ENCODE results near the gene TPM2. TPM values are rescaled to one million over a fixed set of nuclear protein-coding genes. Genes with fewer than 3 reads are reported as not detected.
A peak's percentile ranks its signal among the peaks of the same experiment; 100 is the strongest.

Gene TPM2
- 142 TPM for polyA plus RNA-seq (2012; ENCODE audit: low read depth, missing spikeins)

- FAIRE-seq (no peak), DNase-seq (ENCODE audit: insufficient read length, low spot score) (peak; percentile 53)
- 0 out of 2 replicates have a peak, but pooled peaks have one; percentile 48 for TF ChIP-seq POLR2AphosphoS5 (IDR thresholded peaks at IDR 0.05; ENCODE audit: low read depth, low read length)
- TF ChIP-seq PAX5 (IDR thresholded peaks at IDR 0.05; ENCODE audit: insufficient read depth, low read length, severe bottlenecking) = no peak
- peak; percentile 44; the same call in 1 of the 2 replicates for TF ChIP-seq POLR2A (IDR thresholded peaks at IDR 0.05; ENCODE audit: low read depth, low read length)
- TF ChIP-seq TAF1 (IDR thresholded peaks at IDR 0.05; ENCODE audit: low read depth, low read length) = no peak
- no peak for TF ChIP-seq SPI1 (IDR thresholded peaks at IDR 0.05; ENCODE audit: low read depth, low read length)
- TF ChIP-seq POU2F2 (IDR thresholded peaks at IDR 0.05; ENCODE audit: low read depth, low read length) = no peak
These were observed at the start of gene TPM2 for GRCh38 chr9:35689542-35690293. Gene TPM2, minus strand, starts transcription at chr9:35689925. Its CDS starts 108 bp downstream, at chr9:35689817.

GRCh38 chr9:35738924-35739323, 49.2 kb upstream of the TPM2 start:
- no peak; the same call in 1 of the 2 replicates for TF ChIP-seq POLR2AphosphoS5 (IDR thresholded peaks at IDR 0.05; ENCODE audit: low read depth, low read length)
- TF ChIP-seq POLR2A (IDR thresholded peaks at IDR 0.05; ENCODE audit: low read depth, low read length) = no peak
- no peak for TF ChIP-seq TAF1 (IDR thresholded peaks at IDR 0.05; ENCODE audit: low read depth, low read length)
- TF ChIP-seq SPI1 (IDR thresholded peaks at IDR 0.05; ENCODE audit: low read depth, low read length) = no peak
- no peak for TF ChIP-seq PAX5 (IDR thresholded peaks at IDR 0.05; ENCODE audit: insufficient read depth, low read length, severe bottlenecking)
- no peak for TF ChIP-seq POU2F2 (IDR thresholded peaks at IDR 0.05; ENCODE audit: low read depth, low read length)
- DNase-seq (ENCODE audit: insufficient read length, low spot score) (no peak), FAIRE-seq (no peak)

GRCh38 chr9:35738186-35738585, 48.5 kb upstream of the TPM2 start:
- DNase-seq (ENCODE audit: insufficient read length, low spot score) (no peak), FAIRE-seq (no peak)
- TF ChIP-seq POLR2A (IDR thresholded peaks at IDR 0.05; ENCODE audit: low read depth, low read length) (no peak), POLR2AphosphoS5 (IDR thresholded peaks at IDR 0.05; ENCODE audit: low read depth, low read length) (no peak), TAF1 (IDR thresholded peaks at IDR 0.05; ENCODE audit: low read depth, low read length) (no peak), POU2F2 (IDR thresholded peaks at IDR 0.05; ENCODE audit: low read depth, low read length) (no peak), PAX5 (IDR thresholded peaks at IDR 0.05; ENCODE audit: insufficient read depth, low read length, severe bottlenecking) (no peak), SPI1 (IDR thresholded peaks at IDR 0.05; ENCODE audit: low read depth, low read length) (no peak)

- TF ChIP-seq PAX5 (IDR thresholded peaks at IDR 0.05; ENCODE audit: insufficient read depth, low read length, severe bottlenecking) (no peak), POLR2AphosphoS5 (IDR thresholded peaks at IDR 0.05; ENCODE audit: low read depth, low read length) (no peak), SPI1 (IDR thresholded peaks at IDR 0.05; ENCODE audit: low read depth, low read length) (no peak), POLR2A (IDR thresholded peaks at IDR 0.05; ENCODE audit: low read depth, low read length) (no peak), POU2F2 (IDR thresholded peaks at IDR 0.05; ENCODE audit: low read depth, low read length) (no peak), TAF1 (IDR thresholded peaks at IDR 0.05; ENCODE audit: low read depth, low read length) (no peak)
- no peak for FAIRE-seq
- no peak for DNase-seq (ENCODE audit: insufficient read length, low spot score)
These were observed 47.4 kb upstream of the TPM2 start for GRCh38 chr9:35737143-35737542.

GRCh38 chr9:35736201-35736633, 46.5 kb upstream of the TPM2 start:
- TF ChIP-seq POU2F2 (IDR thresholded peaks at IDR 0.05; ENCODE audit: low read depth, low read length) (no peak), TAF1 (IDR thresholded peaks at IDR 0.05; ENCODE audit: low read depth, low read length) (no peak), PAX5 (IDR thresholded peaks at IDR 0.05; ENCODE audit: insufficient read depth, low read length, severe bottlenecking) (no peak), SPI1 (IDR thresholded peaks at IDR 0.05; ENCODE audit: low read depth, low read length) (no peak), POLR2A (IDR thresholded peaks at IDR 0.05; ENCODE audit: low read depth, low read length) (no peak), POLR2AphosphoS5 (IDR thresholded peaks at IDR 0.05; ENCODE audit: low read depth, low read length) (no peak)
- DNase-seq (ENCODE audit: insufficient read length, low spot score) (no peak), FAIRE-seq (peak; percentile 89)

- TF ChIP-seq POLR2A (IDR thresholded peaks at IDR 0.05; ENCODE audit: low read depth, low read length) (no peak), TAF1 (IDR thresholded peaks at IDR 0.05; ENCODE audit: low read depth, low read length) (no peak), PAX5 (IDR thresholded peaks at IDR 0.05; ENCODE audit: insufficient read depth, low read length, severe bottlenecking) (no peak), POLR2AphosphoS5 (IDR thresholded peaks at IDR 0.05; ENCODE audit: low read depth, low read length) (no peak), SPI1 (IDR thresholded peaks at IDR 0.05; ENCODE audit: low read depth, low read length) (no peak), POU2F2 (IDR thresholded peaks at IDR 0.05; ENCODE audit: low read depth, low read length) (no peak)
- FAIRE-seq = no peak
- no peak for DNase-seq (ENCODE audit: insufficient read length, low spot score)
These were observed 44.4 kb upstream of the TPM2 start for GRCh38 chr9:35734096-35734495.

- DNase-seq (ENCODE audit: insufficient read length, low spot score) = no peak
- FAIRE-seq = peak; percentile 56
- TF ChIP-seq SPI1 (IDR thresholded peaks at IDR 0.05; ENCODE audit: low read depth, low read length) (peak; percentile 84), PAX5 (IDR thresholded peaks at IDR 0.05; ENCODE audit: insufficient read depth, low read length, severe bottlenecking) (no peak), POU2F2 (IDR thresholded peaks at IDR 0.05; ENCODE audit: low read depth, low read length) (no peak), POLR2AphosphoS5 (IDR thresholded peaks at IDR 0.05; ENCODE audit: low read depth, low read length) (no peak; the same call in 1 of the 2 replicates), POLR2A (IDR thresholded peaks at IDR 0.05; ENCODE audit: low read depth, low read length) (peak; percentile 16; the same call in 1 of the 2 replicates), TAF1 (IDR thresholded peaks at IDR 0.05; ENCODE audit: low read depth, low read length) (no peak)
These were observed 43.2 kb upstream of the TPM2 start for GRCh38 chr9:35732800-35733541.

GRCh38 chr9:35732185-35732799, 42.6 kb upstream of the TPM2 start, which contains the start of the genes CREB3 and TLN1:
Gene CREB3, plus strand, starts transcription at chr9:35732666. Its CDS starts 107 bp downstream, at chr9:35732773.
Gene TLN1, minus strand, starts transcription at chr9:35732195. Its CDS starts 6,501 bp downstream, at chr9:35725694.
- FAIRE-seq (peak; percentile 95), DNase-seq (ENCODE audit: insufficient read length, low spot score) (peak; percentile 92)
- TF ChIP-seq POLR2A (IDR thresholded peaks at IDR 0.05; ENCODE audit: low read depth, low read length) (peak; percentile 59; the same call in 1 of the 2 replicates), POLR2AphosphoS5 (IDR thresholded peaks at IDR 0.05; ENCODE audit: low read depth, low read length) (0 out of 2 replicates have a peak, but pooled peaks have one; percentile 28), PAX5 (IDR thresholded peaks at IDR 0.05; ENCODE audit: insufficient read depth, low read length, severe bottlenecking) (peak; percentile 32), POU2F2 (IDR thresholded peaks at IDR 0.05; ENCODE audit: low read depth, low read length) (peak; percentile 99), TAF1 (IDR thresholded peaks at IDR 0.05; ENCODE audit: low read depth, low read length) (peak; percentile 54; the same call in 1 of the 2 replicates), SPI1 (IDR thresholded peaks at IDR 0.05; ENCODE audit: low read depth, low read length) (peak; percentile 61)
